Testis (tissue), 2 donors: ENCODE results near the gene MYBPC1.

Source experiments
- CTCF ChIP-seq, 3 experiments: fragments of 450-650 bp in 2 of 3; fragments of 200-600 bp in 1 of 3; sonication (generic) in 1 of 3; IDR thresholded peaks; one replicate each; pipeline ENCODE4 v1.5.1; 2016 to 2019; ENCODE audit warnings: antibody characterized with exemption in 3 of 3, mild to moderate bottlenecking in 2 of 3, moderate library complexity in 1 of 3
- POLR2A ChIP-seq: fragments of 450-650 bp; IDR thresholded peaks from one replicate; pipeline ENCODE4 v1.6.1; 2017; ENCODE audit warnings: antibody characterized with exemption, mild to moderate bottlenecking, moderate library complexity

GRCh38 chr12:101667591-101667990 is 72.8 kb downstream of the MYBPC1 start:
- TF ChIP-seq CTCF (IDR thresholded peaks at IDR 0.05) = no peak
- TF ChIP-seq POLR2A = no peak
